Gastroesophageal sphincter (tissue), 4 donors: ENCODE data around the gene SLC49A3. TPM values are rescaled to one million over a fixed set of nuclear protein-coding genes. Genes with fewer than 3 reads are reported as not detected.

Experiments
- ATAC-seq: fragments of 150-250 bp; one replicate; pipeline ENCODE4 v1.9.1; 2016; ENCODE audit warnings: mild to moderate bottlenecking, moderate library complexity
- H3K27ac ChIP-seq, 4 donors: fragments of 200-600 bp; sonication (generic) in 3 of 4; 1 replicate in 3 of 4; 2 replicates in 1 of 4; pipeline ENCODE4 v1.5.1; 2016 to 2019
- H3K27me3 ChIP-seq: fragments of 200-600 bp; sonication (generic); one replicate; pipeline ENCODE4 v1.5.1; 2019
- H3K36me3 ChIP-seq, 2 donors: fragments of 200-600 bp; sonication (generic); one replicate each; pipeline ENCODE4 v1.5.1; 2019; ENCODE audit warnings: control low read depth in 1 of 2
- H3K4me1 ChIP-seq, 3 donors: fragments of 200-600 bp; sonication (generic); 1 replicate in 2 of 3; 2 replicates in 1 of 3; pipeline ENCODE4 v1.5.1; 2016 to 2019; ENCODE audit warnings: control low read depth in 2 of 3
- H3K4me3 ChIP-seq, 2 donors: fragments of 200-600 bp; sonication (generic); one replicate each; pipeline ENCODE4 v1.5.1; 2019; ENCODE audit warnings: mild to moderate bottlenecking in 1 of 2, moderate library complexity in 1 of 2
- H3K9me3 ChIP-seq, 3 donors: fragments of 200-600 bp; sonication (generic); one replicate each; pipeline ENCODE4 v1.5.1; 2017 to 2019; ENCODE audit warnings: control low read depth in 2 of 3
- CTCF ChIP-seq, 4 experiments: fragments of 200-600 bp in 2 of 4; fragments of 450-650 bp in 2 of 4; sonication (generic) in 1 of 4; IDR thresholded peaks; one replicate each; pipeline ENCODE4 v1.5.1; 2017 to 2019; ENCODE audit warnings: antibody characterized with exemption in 4 of 4, mild to moderate bottlenecking in 2 of 4, moderate library complexity in 2 of 4
- EP300 ChIP-seq: sonication (generic); formaldehyde crosslinking; IDR thresholded peaks from one replicate; pipeline ENCODE4 v1.6.1; 2017; ENCODE audit warnings: antibody characterized with exemption, mild to moderate bottlenecking
- POLR2A ChIP-seq, 2 donors: fragments of 450-650 bp; IDR thresholded peaks; one replicate each; pipeline ENCODE4 v1.6.1; 2017; ENCODE audit warnings: antibody characterized with exemption in 2 of 2, mild to moderate bottlenecking in 2 of 2, moderate library complexity in 1 of 2
- POLR2AphosphoS5 ChIP-seq: sonication (generic); formaldehyde crosslinking; IDR thresholded peaks from one replicate; pipeline ENCODE4 v1.6.1; 2017; ENCODE audit warnings: antibody characterized with exemption
- WGBS, 2 donors: methylation state at CpG; one replicate each; pipeline ENCODE4 v1.1.5; 2018; ENCODE audit warnings: low coverage in 1 of 2; 5-methylcytosine and 5-hydroxymethylcytosine counted together
- total RNA-seq, 4 donors: library from RNA; depleted of rRNA; stranded (reverse); fragments of >200 nt; gene quantifications; one replicate each; pipeline ENCODE4 v1.1.0, GENCODE V29; 2016

Gene SLC49A3
- total RNA-seq, 4 donors from 2014 or later = 5.2 to 8.7 (median 7.8) TPM

- Histone ChIP-seq H3K36me3 (no peaks in the 10 kb centered on the region), H3K27me3 (peaks cover 48% of the 10 kb centered on the region), H3K4me1 (peaks cover 0 to 3% (median 0%) of the 10 kb centered on the region in 3 donors), H3K9me3 (no peaks in the 10 kb centered on the region), H3K27ac (no peak overlapping the region), H3K4me3 (no peak overlapping the region)
- no peak for ATAC-seq
- WGBS, 2 donors = 20% methylated on average over 1 of the region's 27 CpGs; no CpG with 5 or more reads in 1 of the 2 donors
- TF ChIP-seq POLR2AphosphoS5 (no peak), POLR2A (IDR thresholded peaks at IDR 0.05) (no peak), EP300 (no peak), CTCF (IDR thresholded peaks at IDR 0.05) (no peak)
Observed at GRCh38 chr4:657834-658667, 30.9 kb downstream of the SLC49A3 start.

- WGBS, 2 donors = no CpG with 5 or more reads among the region's 23 CpGs
- Histone ChIP-seq H3K36me3 (no peaks in the 10 kb centered on the region), H3K27me3 (peaks cover 43% of the 10 kb centered on the region), H3K4me1 (no peaks in the 10 kb centered on the region), H3K9me3 (no peaks in the 10 kb centered on the region), H3K27ac (no peak overlapping the region), H3K4me3 (no peak overlapping the region)
- no peak for ATAC-seq
- TF ChIP-seq CTCF (IDR thresholded peaks at IDR 0.05) = no peak
- TF ChIP-seq POLR2A (IDR thresholded peaks at IDR 0.05) = no peak
- no peak for TF ChIP-seq POLR2AphosphoS5
Observed at GRCh38 chr4:657338-657833, 31.6 kb downstream of the SLC49A3 start.

GRCh38 chr4:656436-657337 lies 32.3 kb downstream of the SLC49A3 start:
- H3K27ac ChIP-seq = no peak overlapping the region
- no peak overlapping the region for H3K4me3 ChIP-seq
- TF ChIP-seq CTCF (IDR thresholded peaks at IDR 0.05) (no peak), POLR2AphosphoS5 (no peak), EP300 (no peak), POLR2A (IDR thresholded peaks at IDR 0.05) (no peak)
- no peaks in the 10 kb centered on the region for H3K9me3 ChIP-seq
- no peaks in the 10 kb centered on the region for H3K4me1 ChIP-seq
- H3K27me3 ChIP-seq = peaks cover 48% of the 10 kb centered on the region
- ATAC-seq = no peak
- WGBS, 2 donors = 57% methylated on average over 17 of the region's 58 CpGs; no CpG with 5 or more reads in 1 of the 2 donors
- H3K36me3 ChIP-seq = no peaks in the 10 kb centered on the region

- H3K9me3 ChIP-seq = no peaks in the 10 kb centered on the region
- peaks cover 59% of the 10 kb centered on the region for H3K27me3 ChIP-seq
- 55 to 58% methylated on average over 6 to 11 of the region's 26 CpGs for WGBS, 2 donors
- H3K36me3 ChIP-seq = no peaks in the 10 kb centered on the region
- TF ChIP-seq EP300 (no peak), POLR2A (IDR thresholded peaks at IDR 0.05) (no peak), POLR2AphosphoS5 (no peak), CTCF (IDR thresholded peaks at IDR 0.05) (no peak)
- ATAC-seq = no peak
- no peak overlapping the region for H3K27ac ChIP-seq
- H3K4me3 ChIP-seq = no peak overlapping the region
- no peaks in the 10 kb centered on the region for H3K4me1 ChIP-seq
Observed at GRCh38 chr4:655464-656151, 33.3 kb downstream of the SLC49A3 start.
